SH-SY5Y (cell line): ENCODE data around the gene MTHFD1L.

ENCODE experiments used
- GATA2 ChIP-seq: IDR thresholded peaks from 2 replicates; pipeline ENCODE4 v1.6.1; 2011; ENCODE audit warnings: mild to moderate bottlenecking, low read depth, low read length
- GATA3 ChIP-seq: IDR thresholded peaks from 2 replicates; pipeline ENCODE4 v1.6.1; 2011; ENCODE audit warnings: low read depth, mild to moderate bottlenecking, low read length, moderate library complexity

- TF ChIP-seq GATA2 (no peak), GATA3 (no peak)
Observed at GRCh38 chr6:150987371-150987828, 121.9 kb downstream of the MTHFD1L start.
